NCI-H526 treated with DMSO at 0.1 percent for 48 hours (cell line): ENCODE measurements around the gene HELLS.
"Not testable (repeated sequence)": the region's sequence is repeated elsewhere in the genome, so short reads cannot be mapped to it uniquely, and the experiment has no call there.

ENCODE experiments used
- DNase-seq: peaks from one replicate; lab custom pipeline; 2025; lab: John Stamatoyannopoulos, UW

The HELLS gene

DNA sequence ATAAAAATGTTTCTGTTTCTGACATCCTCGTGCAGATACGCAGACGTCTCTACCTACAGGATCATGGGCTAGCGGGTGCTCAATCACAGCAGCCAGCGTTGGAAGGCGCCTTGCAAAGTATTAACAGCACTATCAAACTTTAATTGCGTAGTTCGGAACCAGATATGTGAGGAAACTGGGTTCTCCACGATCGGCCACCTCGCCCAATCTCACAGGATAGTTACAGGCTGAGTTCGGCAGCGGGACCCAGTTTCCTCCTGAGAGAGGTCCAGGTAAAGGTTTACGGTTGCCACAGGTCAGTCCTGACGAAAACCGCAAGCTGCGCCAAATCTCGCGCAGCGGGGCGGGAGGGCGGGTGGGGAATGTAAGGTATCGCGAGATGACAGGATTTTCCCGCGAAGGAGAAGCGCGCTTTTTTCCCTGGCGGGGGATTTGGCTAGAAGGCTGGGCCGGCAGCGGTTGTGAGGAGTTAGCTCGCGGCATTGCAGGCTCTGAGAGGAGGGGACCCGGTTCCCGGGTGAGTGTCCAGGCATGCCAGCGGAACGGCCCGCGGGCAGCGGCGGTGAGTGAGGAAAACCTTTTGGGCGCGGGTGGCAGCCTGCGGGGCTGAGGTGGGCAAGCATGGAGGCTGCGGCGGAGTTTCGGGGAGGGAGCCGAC lies at the start of gene HELLS:
HELLS (plus strand) TSS at position 398 of the 658 bp plus-strand sequence; CDS start at position 532, 134 bp downstream.
- peak; percentile 40 for DNase-seq

DNA sequence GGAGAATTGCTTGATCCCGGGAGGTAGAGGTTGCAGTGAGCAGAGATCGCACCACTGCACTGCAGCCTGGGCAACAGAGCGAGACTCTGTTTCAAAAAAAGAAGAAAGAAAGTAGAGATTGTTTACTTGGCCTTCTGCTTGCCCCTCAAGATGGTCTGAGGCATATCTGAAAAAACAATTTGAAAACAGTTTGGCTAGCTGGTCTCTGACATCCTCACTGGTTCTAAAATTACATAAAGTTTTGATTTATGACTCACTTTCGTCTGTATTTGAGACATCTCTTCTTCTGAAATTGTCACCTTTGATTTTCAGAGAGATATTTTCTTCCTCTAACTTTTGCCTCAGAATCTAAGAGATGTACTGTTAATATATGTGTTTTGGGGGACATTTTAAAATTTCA lies 49.6 kb upstream of the HELLS start:
- no peak for DNase-seq

- DNase-seq: no peak
These were observed 48.9 kb upstream of the HELLS start for GRCh38 chr10:94496646-94497045.

DNA sequence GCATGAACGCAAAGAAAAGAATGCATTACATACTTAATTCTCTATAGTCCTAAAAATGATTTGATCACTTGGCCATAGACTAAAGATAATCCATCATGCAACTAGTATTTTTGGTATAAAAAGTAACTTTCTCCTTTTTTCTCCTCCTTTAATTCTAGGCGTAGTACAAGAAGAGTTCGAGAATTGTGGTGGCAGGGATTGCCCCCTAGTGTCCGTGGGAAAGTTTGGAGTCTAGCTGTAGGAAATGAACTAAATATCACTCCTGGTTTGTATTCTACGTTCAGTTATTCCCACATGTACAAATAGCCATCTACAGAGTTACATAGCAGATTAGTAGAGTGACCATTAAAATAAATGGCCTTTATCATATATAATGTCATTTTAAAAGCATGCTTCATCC lies 45.5 kb upstream of the HELLS start:
- no peak for DNase-seq

- no peak for DNase-seq
These were observed 24.0 kb upstream of the HELLS start for GRCh38 chr10:94521276-94522250.

DNA sequence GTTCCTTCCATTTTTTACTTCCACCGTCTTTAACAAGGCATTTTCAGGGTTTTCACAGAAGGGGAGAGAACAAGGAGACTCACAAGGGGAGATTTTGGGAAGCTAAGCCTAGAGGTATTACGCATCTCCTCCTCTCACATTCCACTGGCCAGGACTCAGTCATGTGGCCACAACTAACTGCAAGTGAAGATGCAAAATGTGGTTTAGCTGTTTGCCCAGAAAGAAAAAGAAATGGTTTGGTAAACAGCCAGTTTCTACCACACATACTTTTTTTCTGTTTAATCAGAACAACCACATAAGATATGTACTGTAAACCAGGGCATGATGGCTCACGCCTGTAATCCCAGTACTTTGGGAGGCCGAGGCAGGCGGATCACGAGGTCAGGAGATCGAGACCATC lies 21.4 kb upstream of the HELLS start:
- no peak for DNase-seq

DNA sequence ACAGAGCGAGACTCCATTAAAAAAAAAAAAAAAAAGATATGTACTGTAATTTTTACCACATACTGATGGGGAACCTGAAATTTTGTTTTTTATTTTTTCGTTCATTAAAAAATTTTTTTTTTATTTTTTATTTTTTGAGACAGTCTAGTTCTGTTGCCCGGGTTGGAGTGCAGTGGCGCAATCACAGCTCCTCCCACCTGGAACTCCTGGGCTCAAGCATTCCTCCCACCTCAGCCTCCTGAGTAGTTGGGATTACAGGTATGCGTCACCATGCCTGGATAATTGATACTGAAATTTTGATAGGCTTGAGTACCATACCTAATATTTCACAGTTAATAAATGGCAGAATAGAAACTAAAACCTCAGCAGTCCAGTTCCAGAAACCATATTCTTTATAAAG lies 20.9 kb upstream of the HELLS start:
- DNase-seq: no peak

DNA sequence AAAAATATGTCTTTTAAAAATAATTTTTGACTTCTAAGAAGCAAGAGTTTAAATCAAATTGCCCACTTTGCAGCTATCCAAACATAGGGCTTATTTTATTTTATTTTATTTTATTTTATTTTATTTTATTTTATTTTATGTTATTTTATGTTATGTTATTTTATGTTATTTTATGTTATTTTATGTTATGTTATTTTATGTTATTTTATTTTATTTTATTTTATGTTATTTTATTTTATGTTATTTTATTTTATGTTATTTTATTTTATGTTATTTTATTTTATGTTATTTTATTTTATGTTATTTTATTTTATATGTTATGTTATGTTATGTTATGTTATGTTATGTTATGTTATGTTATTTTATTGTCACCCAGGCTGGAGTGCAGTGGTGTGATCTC lies 14.0 kb upstream of the HELLS start:
- DNase-seq: not testable (repeated sequence)

DNA sequence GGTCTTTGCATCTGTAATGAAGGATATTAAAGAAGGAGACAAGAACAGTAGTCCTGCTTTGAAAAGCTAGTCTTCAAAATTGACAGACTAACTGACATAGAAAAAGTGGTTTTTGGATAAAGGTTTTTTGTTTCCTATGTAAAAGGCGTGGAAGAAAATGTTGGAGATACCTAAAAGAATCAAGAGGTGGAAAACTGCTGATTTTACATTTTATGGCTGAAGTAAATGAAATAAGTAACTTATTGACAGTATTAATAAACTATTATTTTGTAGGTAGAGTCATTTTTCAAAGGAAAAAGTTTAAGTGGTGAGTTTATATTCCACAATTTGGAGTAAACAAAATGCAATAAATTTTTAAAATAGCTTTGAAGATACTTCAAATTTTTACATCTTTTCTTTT lies 12.6 kb upstream of the HELLS start:
- no peak for DNase-seq

GRCh38 chr10:94542282-94542681 lies 3.3 kb upstream of the HELLS start:
- not testable (repeated sequence) for DNase-seq

DNA sequence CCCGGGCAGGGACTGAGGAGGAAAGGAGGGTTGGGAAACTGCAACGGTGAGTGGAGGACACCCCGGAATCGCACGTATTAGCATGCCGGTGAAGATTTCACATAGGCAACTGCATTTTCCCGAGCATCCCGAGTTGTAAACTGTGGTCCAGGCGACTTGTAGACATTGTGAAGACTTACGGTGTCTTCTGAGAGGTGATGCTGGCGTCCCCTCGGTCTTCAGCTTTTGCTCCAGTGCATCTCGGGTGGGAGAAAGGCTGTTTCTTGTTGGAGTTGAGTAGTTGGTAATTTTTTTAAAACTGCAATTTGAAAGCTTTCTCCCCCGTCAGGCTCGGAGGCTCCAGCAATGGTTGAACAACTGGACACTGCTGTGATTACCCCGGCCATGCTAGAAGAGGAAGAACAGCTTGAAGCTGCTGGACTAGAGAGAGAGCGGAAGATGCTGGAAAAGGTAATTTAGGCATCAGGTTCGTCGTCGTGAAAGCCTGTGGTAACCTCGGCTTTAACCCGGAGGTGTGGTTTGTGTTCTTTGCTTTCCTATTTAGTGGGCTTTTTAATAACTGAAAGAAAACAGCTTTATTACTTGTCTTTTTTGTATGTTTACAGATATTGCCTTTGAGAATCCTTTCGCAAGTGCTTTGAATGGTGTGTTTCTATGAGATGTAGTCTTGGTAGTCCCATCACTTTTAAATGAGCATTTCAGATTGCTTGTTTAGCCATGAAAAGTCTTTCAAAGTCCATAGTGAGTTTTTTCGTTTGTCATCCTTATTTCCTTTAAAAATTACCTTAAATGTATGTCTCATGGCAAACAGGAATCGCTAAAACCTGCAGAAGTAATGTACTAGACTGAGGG lies 687 bp downstream of the HELLS start:
- DNase-seq: peak; percentile 33

GRCh38 chr10:94546901-94547185 lies 1.3 kb downstream of the HELLS start:
- no peak for DNase-seq

- DNase-seq: no peak
These were observed 3.6 kb downstream of the HELLS start for GRCh38 chr10:94549221-94549620.

- not testable (repeated sequence) for DNase-seq
These were observed 22.2 kb downstream of the HELLS start for GRCh38 chr10:94567714-94568307.

- no peak for DNase-seq
These were observed 25.5 kb downstream of the HELLS start for GRCh38 chr10:94571081-94571480.

DNA sequence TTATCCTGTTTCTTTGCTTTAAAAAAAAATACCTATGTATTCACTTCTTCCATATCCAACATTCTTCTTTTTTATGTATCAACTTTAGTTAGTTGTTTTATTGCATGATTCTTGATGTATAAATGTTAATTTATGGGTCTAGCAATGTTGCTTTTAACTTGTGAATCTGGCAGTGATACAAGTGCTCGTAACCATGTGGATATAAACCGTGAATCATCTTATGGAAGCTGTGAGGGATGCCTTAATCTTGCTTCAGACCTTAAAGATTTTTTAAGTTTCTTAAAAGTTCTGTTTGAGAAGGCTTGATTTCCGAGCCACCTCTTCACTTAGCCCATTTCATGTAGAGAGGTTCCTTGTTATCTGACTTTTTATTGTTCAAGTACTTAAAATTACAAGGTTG lies 25.9 kb downstream of the HELLS start:
- DNase-seq: no peak

DNA sequence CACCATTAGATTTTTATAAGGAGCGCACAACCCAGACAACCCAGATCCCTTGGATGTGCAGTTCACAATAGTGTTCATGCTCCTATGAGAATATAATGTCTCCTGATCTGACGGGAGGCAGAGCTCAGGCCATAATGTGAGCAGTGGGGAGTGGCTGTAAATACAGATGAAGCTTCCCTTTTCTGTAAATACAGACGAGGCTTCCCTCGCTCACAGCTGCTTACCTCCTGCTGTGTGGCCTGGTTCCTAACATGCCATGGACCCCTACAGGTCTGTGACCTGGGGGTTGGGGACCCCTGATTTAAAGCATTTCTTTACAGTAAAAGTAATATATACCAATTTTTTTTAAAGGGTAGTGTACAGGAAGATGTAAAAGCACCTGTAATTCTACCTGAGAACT lies 33.2 kb downstream of the HELLS start:
- no peak for DNase-seq

- DNase-seq: no peak
These were observed 37.5 kb downstream of the HELLS start for GRCh38 chr10:94583124-94583523.

GRCh38 chr10:94591461-94592205 lies 46.0 kb downstream of the HELLS start:
- DNase-seq: no peak

DNA sequence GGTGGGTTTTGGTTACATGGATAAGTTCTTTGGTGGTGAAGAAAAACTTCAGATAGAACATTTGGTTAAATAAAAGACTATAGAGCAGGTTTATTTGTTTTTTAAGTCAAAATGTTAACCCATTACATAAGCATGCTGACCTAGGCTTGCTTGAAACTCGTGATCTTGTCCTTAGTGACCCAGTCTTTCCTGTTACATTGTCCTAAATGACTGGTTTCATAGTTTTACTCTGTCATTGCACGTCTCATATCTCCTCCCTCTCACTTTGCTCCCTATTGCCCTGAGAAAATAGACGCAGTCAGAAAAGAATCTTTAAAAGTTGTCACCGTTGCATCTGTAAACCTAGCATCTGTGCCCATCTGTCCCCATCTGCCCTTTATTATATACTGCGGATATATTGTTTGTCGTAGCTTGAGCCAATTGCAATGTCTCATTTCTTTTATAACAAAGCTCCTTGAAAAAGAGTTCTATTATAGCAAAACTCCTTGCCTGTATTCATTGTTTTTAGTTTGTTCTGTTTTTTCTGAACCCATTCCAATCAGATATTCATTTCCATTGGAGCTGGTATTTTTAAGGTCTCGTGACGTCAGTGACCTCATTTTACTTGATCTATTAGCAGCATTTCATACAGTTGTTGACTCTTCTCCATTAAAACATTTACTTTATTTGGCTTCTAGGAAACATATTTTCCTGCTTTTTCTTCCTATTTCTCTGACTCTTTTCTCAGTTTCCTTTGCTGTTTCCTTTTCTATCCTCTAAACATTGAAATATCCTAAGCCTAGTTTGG lies 57.3 kb downstream of the HELLS start:
- DNase-seq: no peak

DNA sequence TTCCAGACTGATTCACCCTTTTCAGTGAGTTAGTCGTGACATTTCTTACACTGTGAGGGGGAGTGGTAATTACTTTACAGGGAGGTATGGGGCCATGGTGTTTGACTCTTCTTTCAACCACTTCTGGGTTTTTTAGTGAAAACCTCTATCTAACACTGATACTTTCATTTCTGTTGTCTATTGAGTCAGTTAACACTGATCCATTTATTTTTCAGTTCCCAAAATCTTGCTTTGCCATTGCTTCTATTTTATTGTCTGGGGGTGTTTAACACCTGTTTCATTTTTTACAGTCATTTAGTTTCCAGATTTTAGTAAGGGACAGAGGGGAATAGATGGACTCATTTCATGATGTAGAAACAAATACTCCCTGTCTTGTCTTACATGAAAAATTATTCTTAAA lies 61.5 kb downstream of the HELLS start:
- DNase-seq: no peak
